HCT116 (cell line): Measurements from ENCODE around the gene PCMTD2. TPM values are rescaled to one million over a fixed set of nuclear protein-coding genes. Genes with fewer than 3 reads are reported as not detected.

ENCODE experiments used
- ATAC-seq: fragments of 200-7000 bp; cut with Tn5 transposase; 2 replicates; pipeline ENCODE4 v1.9.1; 2020; ENCODE audit warnings: mild to moderate bottlenecking, moderate library complexity
- BruUV-seq: library from RNA; stranded (reverse); fragments of 400-500 nt; replicated peaks from 2 replicates; lab custom pipeline; 2021; lab: Mats Ljungman, UMichigan
- CTCF ChIA-PET: fragments of 300-600 bp; sonication (Branson Sonifier 250); formaldehyde crosslinking; loops from one replicate; lab custom pipeline; 2021; ENCODE audit warnings: antibody characterized with exemption; lab: Charles Lee
- POLR2A ChIA-PET: fragments of 300-600, 350-600 bp; sonication (Branson Sonifier 250); formaldehyde crosslinking; loops from one replicate; lab custom pipeline; 2021; ENCODE audit warnings: antibody characterized with exemption; lab: Charles Lee
- RAD21 ChIA-PET, 2 experiments: fragments of 300-600 bp; sonication (Branson Sonifier 250); formaldehyde crosslinking; loops; one replicate each; lab custom pipeline; 2023; ENCODE audit warnings: low total read pairs in 2 of 2; ENCODE audit not compliant: uncharacterized antibody in 2 of 2, unreplicated experiment in 2 of 2, low non-redundant PET in 1 of 2; lab: Charles Lee
- DNase-seq: peaks from one replicate; pipeline ENCODE4 v3.0.0-alpha.2; 2010; ENCODE audit warnings: low read depth, low spot score
- H2AFZ ChIP-seq: fragments of 200-600 bp; shearing (Covaris generic), sonication (generic); 2 replicates; pipeline ENCODE4 v1.6.1; 2017; ENCODE audit warnings: low read depth, mixed run types, mixed read lengths, antibody characterized with exemption, low read length; ENCODE audit not compliant: poor library complexity, severe bottlenecking
- H3K27ac ChIP-seq: 2 replicates; pipeline ENCODE4 v1.5.1; 2012; ENCODE audit warnings: low read depth, low read length
- H3K27me3 ChIP-seq: fragments of 200-600 bp; sonication (generic); 2 replicates; pipeline ENCODE4 v1.6.1; 2016; ENCODE audit warnings: mixed run types, low read length, mixed read lengths; ENCODE audit not compliant: insufficient read depth
- H3K36me3 ChIP-seq, 2 experiments: fragments of 200-500 bp in 1 of 2; fragments of 200-600 bp in 1 of 2; sonication (Bioruptor generic) in 1 of 2; sonication (generic) in 1 of 2; 2 replicates each; pipeline versions ENCODE4 v1.5.1 to v1.6.1; 2014 to 2016; ENCODE audit warnings: low read length in 2 of 2, inconsistent platforms in 1 of 2, mixed read lengths in 1 of 2, mixed run types in 1 of 2; ENCODE audit not compliant: insufficient read depth in 2 of 2, control insufficient read depth in 1 of 2
- H3K4me1 ChIP-seq, 2 experiments: fragments of 200-600 bp in 1 of 2; sonication (generic) in 1 of 2; 2 replicates each; pipeline versions ENCODE4 v1.5.1 to v1.6.1; 2012 to 2017; ENCODE audit warnings: low read length in 2 of 2, inconsistent platforms in 1 of 2, mild to moderate bottlenecking in 1 of 2, mixed read lengths in 1 of 2, mixed run types in 1 of 2, moderate library complexity in 1 of 2; ENCODE audit not compliant: insufficient read depth in 2 of 2, control insufficient read depth in 1 of 2
- H3K4me2 ChIP-seq: fragments of 200-600 bp; sonication (generic); 2 replicates; pipeline ENCODE4 v1.6.1; 2017; ENCODE audit warnings: mixed run types, low read length, mixed read lengths
- H3K4me3 ChIP-seq, 2 experiments: fragments of 200-600 bp in 1 of 2; sonication (generic) in 1 of 2; replicated peaks in 1 of 2; 2 replicates each; pipeline ENCODE4 v1.5.1; 2011 to 2016; ENCODE audit warnings: low read length in 2 of 2, control low read depth in 1 of 2, low read depth in 1 of 2, mild to moderate bottlenecking in 1 of 2, mixed read lengths in 1 of 2, mixed run types in 1 of 2
- H3K79me2 ChIP-seq: fragments of 200-600 bp; sonication (generic); 2 replicates; pipeline ENCODE4 v1.6.1; 2017; ENCODE audit warnings: mild to moderate bottlenecking, mixed run types, low read length, moderate library complexity, mixed read lengths; ENCODE audit not compliant: insufficient read depth
- H3K9ac ChIP-seq: fragments of 200-600 bp; sonication (generic); 2 replicates; pipeline ENCODE4 v1.6.1; 2016; ENCODE audit warnings: low read length, mixed read lengths
- H3K9me2 ChIP-seq: fragments of 200-600 bp; sonication (generic), shearing (Covaris generic); 2 replicates; pipeline ENCODE4 v1.6.1; 2017; ENCODE audit warnings: mixed run types, mild to moderate bottlenecking, moderate library complexity; ENCODE audit not compliant: insufficient read depth
- H3K9me3 ChIP-seq, 2 experiments: fragments of 200-500 bp in 1 of 2; fragments of 200-600 bp in 1 of 2; sonication (Bioruptor generic) in 1 of 2; sonication (generic) in 1 of 2; 2 replicates each; pipeline ENCODE4 v1.6.1; 2014 to 2017; ENCODE audit warnings: low read length in 2 of 2, mixed read lengths in 2 of 2, inconsistent platforms in 1 of 2, low read depth in 1 of 2, mild to moderate bottlenecking in 1 of 2, mixed run types in 1 of 2, moderate library complexity in 1 of 2; ENCODE audit not compliant: control insufficient read depth in 1 of 2, insufficient read depth in 1 of 2
- H4K20me1 ChIP-seq: fragments of 200-600 bp; sonication (generic), shearing (Covaris generic); 2 replicates; pipeline ENCODE4 v1.6.1; 2017; ENCODE audit warnings: mixed run types, mild to moderate bottlenecking, moderate library complexity; ENCODE audit not compliant: insufficient read depth
- ATF3 ChIP-seq: IDR thresholded peaks from 2 replicates; pipeline ENCODE4 v1.6.1; 2012
- CBX3 ChIP-seq: IDR thresholded peaks from 2 replicates; pipeline ENCODE4 v1.6.1; 2012; ENCODE audit warnings: low read depth
- CEBPB ChIP-seq: IDR thresholded peaks from 2 replicates; pipeline ENCODE4 v1.6.1; 2012; ENCODE audit warnings: low read depth
- ELF1 ChIP-seq: IDR thresholded peaks from 2 replicates; pipeline ENCODE4 v1.6.1; 2012; ENCODE audit warnings: low read depth, borderline replicate concordance
- EZH2 ChIP-seq: fragments of 200-600 bp; sonication (generic); IDR thresholded peaks from 2 replicates; pipeline ENCODE4 v1.6.1; 2017; ENCODE audit warnings: antibody characterized with exemption, mixed run types
- FOSL1 ChIP-seq: IDR thresholded peaks from 2 replicates; pipeline ENCODE4 v1.6.1; 2012; ENCODE audit warnings: low read depth
- JUND ChIP-seq: IDR thresholded peaks from 2 replicates; pipeline ENCODE4 v1.6.1; 2012
- MAX ChIP-seq: IDR thresholded peaks from 2 replicates; pipeline ENCODE4 v1.6.1; 2012
- POLR2AphosphoS5 ChIP-seq: IDR thresholded peaks from 2 replicates; pipeline ENCODE4 v1.6.1; 2011; ENCODE audit warnings: mild to moderate bottlenecking, low read depth, low read length, moderate library complexity
- REST ChIP-seq: IDR thresholded peaks from 2 replicates; pipeline ENCODE4 v1.6.1; 2012; ENCODE audit warnings: low read depth
- SIN3A ChIP-seq: IDR thresholded peaks from 2 replicates; pipeline ENCODE4 v1.6.1; 2012; ENCODE audit warnings: low read depth
- SP1 ChIP-seq: IDR thresholded peaks from 2 replicates; pipeline ENCODE4 v1.6.1; 2012; ENCODE audit warnings: low read depth
- TCF7L2 ChIP-seq: IDR thresholded peaks from 2 replicates; pipeline ENCODE4 v1.7.0; 2011; ENCODE audit warnings: borderline replicate concordance, inconsistent platforms; ENCODE audit not compliant: insufficient read depth, insufficient read length; ENCODE audit errors: extremely low read depth
- ZNF274 ChIP-seq: fragments of 200-500 bp; sonication (Bioruptor generic); IDR thresholded peaks from 2 replicates; pipeline ENCODE4 v1.6.1; 2014; ENCODE audit warnings: mild to moderate bottlenecking, low read depth, low read length, inconsistent platforms
- intact Hi-C: fragments of 100-400 bp; cut with micrococcal nuclease; formaldehyde crosslinking; loops from 2 replicates; pipeline ENCODE4 v1.10.0; 2022
- total RNA-seq: library from RNA; stranded (reverse); gene quantifications from one replicate; pipeline ENCODE4 v1.2.1, GENCODE V29; 2021; ENCODE audit not compliant: unreplicated experiment

PCMTD2 gene
- total RNA-seq, 1 experiment from 2014 or later = 44.7 TPM

- intact Hi-C loops = no loop called here
- BruUV-seq = no TSS peak
- no peaks in the 10 kb centered on the region for H3K4me1 ChIP-seq
- TF ChIP-seq ELF1 (no peak), SP1 (no peak), ZNF274 (no peak), CEBPB (no peak), JUND (no peak), EZH2 (no peak)
- no peak overlapping the region for H3K4me2 ChIP-seq
- no peak overlapping the region for H3K27ac ChIP-seq
- H2AFZ ChIP-seq = no peak overlapping the region
- H3K36me3 ChIP-seq = no peaks in the 10 kb centered on the region
- H3K9me2 ChIP-seq = no peaks in the 10 kb centered on the region
- RAD21 ChIA-PET = no interaction called here
- H3K27me3 ChIP-seq = no peaks in the 10 kb centered on the region
- no peak overlapping the region for H3K9ac ChIP-seq
- DNase-seq = no peak
- CTCF ChIA-PET = no interaction called here
- no peaks in the 10 kb centered on the region for H3K79me2 ChIP-seq
- no peaks in the 10 kb centered on the region for H3K9me3 ChIP-seq
- H3K4me3 ChIP-seq = no peak overlapping the region
- ATAC-seq = no peak
- no peaks in the 10 kb centered on the region for H4K20me1 ChIP-seq
- POLR2A ChIA-PET = no interaction called here
Measured at GRCh38 chr20:64219202-64219601, 36.3 kb upstream of the PCMTD2 start.

GRCh38 chr20:64219730-64220129 is 35.8 kb upstream of the PCMTD2 start:
- POLR2A ChIA-PET = no interaction called here
- TF ChIP-seq REST = no peak
- TF ChIP-seq EZH2 = no peak
- TF ChIP-seq ATF3 = no peak
- no peak for TF ChIP-seq MAX
- TF ChIP-seq CBX3 = no peak
- TF ChIP-seq POLR2AphosphoS5 = no peak
- TF ChIP-seq SIN3A = no peak
- no peak for TF ChIP-seq TCF7L2
- no peak for TF ChIP-seq ELF1
- no peak for TF ChIP-seq FOSL1
- Histone ChIP-seq H3K79me2 (no peaks in the 10 kb centered on the region), H3K9me2 (no peaks in the 10 kb centered on the region), H3K36me3 (no peaks in the 10 kb centered on the region), H3K4me2 (no peak overlapping the region), H2AFZ (no peak overlapping the region), H3K9me3 (no peaks in the 10 kb centered on the region), H3K4me1 (no peaks in the 10 kb centered on the region), H3K27me3 (no peaks in the 10 kb centered on the region), H3K27ac (no peak overlapping the region), H4K20me1 (no peaks in the 10 kb centered on the region), H3K9ac (no peak overlapping the region), H3K4me3 (no peak overlapping the region)
- BruUV-seq = no TSS peak
- no peak for ATAC-seq
- no peak for DNase-seq
- intact Hi-C loops = no loop called here
- CTCF ChIA-PET = no interaction called here
- RAD21 ChIA-PET = no interaction called here
